Uterus (tissue), 4 donors: ENCODE data around the gene CAMTA1. TPM values are rescaled to one million over a fixed set of nuclear protein-coding genes. Genes with fewer than 3 reads are reported as not detected.

Experiments used
- DNase-seq, 2 donors: peaks; one replicate each; pipeline ENCODE4 v3.0.0-alpha.2; 2019 to 2020
- H3K27ac ChIP-seq, 2 donors: fragments of 200-600 bp; sonication (generic); 1 replicate in 1 of 2; 2 replicates in 1 of 2; pipeline ENCODE4 v1.5.1; 2016 to 2018
- H3K27me3 ChIP-seq, 2 donors: fragments of 200-600 bp; sonication (generic); one replicate each; pipeline ENCODE4 v1.5.1; 2018 to 2019; ENCODE audit warnings: control low read depth in 1 of 2
- H3K36me3 ChIP-seq, 2 donors: fragments of 200-600 bp; sonication (generic); one replicate each; pipeline ENCODE4 v1.5.1; 2019; ENCODE audit warnings: control low read depth in 1 of 2
- H3K4me1 ChIP-seq, 2 donors: fragments of 200-600 bp; sonication (generic); one replicate each; pipeline ENCODE4 v1.5.1; 2018 to 2019; ENCODE audit warnings: control low read depth in 1 of 2
- H3K4me3 ChIP-seq, 2 donors: fragments of 200-600 bp; sonication (generic); 1 replicate in 1 of 2; 2 replicates in 1 of 2; pipeline ENCODE4 v1.5.1; 2018 to 2019; ENCODE audit warnings: mild to moderate bottlenecking in 1 of 2
- H3K9me3 ChIP-seq, 2 donors: fragments of 200-600 bp; sonication (generic); one replicate each; pipeline ENCODE4 v1.5.1; 2019; ENCODE audit warnings: control low read depth in 1 of 2
- CTCF ChIP-seq, 4 experiments: fragments of 200-600 bp in 2 of 4; fragments of 450-650 bp in 2 of 4; sonication (generic) in 2 of 4; IDR thresholded peaks; one replicate each; pipeline ENCODE4 v1.5.1; 2016 to 2019; ENCODE audit warnings: antibody characterized with exemption in 4 of 4, mild to moderate bottlenecking in 2 of 4, moderate library complexity in 1 of 4
- POLR2A ChIP-seq, 2 donors: fragments of 450-650 bp; IDR thresholded peaks; one replicate each; pipeline ENCODE4 v1.6.1; 2016; ENCODE audit warnings: antibody characterized with exemption in 2 of 2, mild to moderate bottlenecking in 1 of 2, moderate library complexity in 1 of 2
- intact Hi-C: fragments of 100-400 bp; cut with DNase I; formaldehyde crosslinking; loops from one replicate; pipeline ENCODE4 v1.15.1; 2023; ENCODE audit warnings: low total_unique reads
- total RNA-seq, 4 donors: library from RNA; depleted of rRNA in 3 of 4; stranded (reverse); fragments of >200 nt in 3 of 4; gene quantifications; one replicate each; pipeline versions ENCODE4 v1.1.0 to v1.2.4, GENCODE V29; 2014 to 2023
- donor health status: DM: yes; HTN: yes; CAD: no.

Gene CAMTA1
- total RNA-seq, 4 donors from 2014 or later: 29.7 to 427 (median 64.8) TPM

DNA sequence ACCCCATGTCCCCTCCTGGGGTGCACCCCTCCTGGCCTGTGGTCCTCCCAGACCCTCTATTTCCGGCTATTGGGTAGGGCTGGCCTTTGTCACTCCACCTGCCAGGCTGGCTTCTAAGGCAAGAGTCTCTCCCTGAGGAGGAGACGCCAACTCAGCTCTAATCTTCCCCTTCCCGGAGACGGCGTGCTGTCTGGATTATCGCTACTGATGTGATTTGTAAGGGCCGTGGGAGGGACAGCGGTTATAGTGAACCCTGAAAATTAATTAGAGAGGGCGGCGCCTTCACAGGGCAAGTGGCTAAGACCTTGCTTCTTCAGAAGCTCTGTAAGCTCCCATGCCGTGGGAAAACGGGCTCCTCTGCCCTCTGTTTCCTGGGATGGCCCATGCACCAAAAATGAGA is 778.9 kb downstream of the CAMTA1 start:
- intact Hi-C loops: no loop called here
- DNase-seq: no peak
- no peak overlapping the region for H3K4me3 ChIP-seq

DNA sequence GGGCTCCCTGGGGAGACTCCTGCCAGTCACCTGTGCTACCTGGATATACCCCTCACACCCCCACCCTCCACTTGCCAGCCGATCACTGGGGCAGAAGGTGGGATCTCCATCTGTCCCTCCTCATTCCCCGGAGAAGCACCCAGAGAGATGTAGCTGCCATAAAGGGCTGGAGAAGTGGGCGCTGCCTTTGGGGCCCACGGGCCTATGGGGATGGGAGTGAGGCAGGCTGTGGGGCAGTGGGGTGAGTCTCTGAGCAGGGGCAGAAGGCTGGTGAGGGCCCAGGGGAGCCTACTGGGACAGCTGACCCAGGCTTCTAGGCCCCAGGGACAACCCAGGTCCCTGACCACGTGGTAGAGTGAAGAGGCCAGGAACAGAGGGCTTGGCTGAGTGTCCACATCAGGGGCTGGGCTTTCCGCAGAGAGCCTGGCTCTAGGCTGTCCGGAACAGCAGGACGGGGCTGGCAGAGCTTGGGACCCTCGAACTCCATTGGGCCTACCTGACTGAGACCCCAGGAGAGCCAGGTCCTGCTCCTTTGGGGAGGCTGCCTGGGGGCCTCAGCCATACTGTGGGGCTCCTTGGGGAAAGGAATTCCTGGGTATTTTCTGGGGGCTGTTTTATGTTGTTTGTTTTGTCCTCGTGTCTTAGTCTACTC is 780.0 kb downstream of the CAMTA1 start:
- Histone ChIP-seq H3K9me3 (no peaks in the 10 kb centered on the region), H3K27ac (no peak overlapping the region), H3K4me1 (no peaks in the 10 kb centered on the region), H3K36me3 (no peaks in the 10 kb centered on the region), H3K4me3 (no peak overlapping the region), H3K27me3 (no peaks in the 10 kb centered on the region)
- intact Hi-C loops: no loop called here
- DNase-seq: no peak
- TF ChIP-seq CTCF (IDR thresholded peaks at IDR 0.05) (no peak), POLR2A (IDR thresholded peaks at IDR 0.05) (no peak)

More for the DNA sequence above, 778.9 kb downstream of the CAMTA1 start:
- Histone ChIP-seq H3K27me3 (no peaks in the 10 kb centered on the region), H3K4me1 (no peaks in the 10 kb centered on the region), H3K27ac (no peak overlapping the region), H3K36me3 (no peaks in the 10 kb centered on the region), H3K9me3 (no peaks in the 10 kb centered on the region)
- no peak for TF ChIP-seq CTCF (IDR thresholded peaks at IDR 0.05)
- no peak for TF ChIP-seq POLR2A (IDR thresholded peaks at IDR 0.05)

- no peak for DNase-seq
- Histone ChIP-seq H3K36me3 (no peaks in the 10 kb centered on the region), H3K9me3 (no peaks in the 10 kb centered on the region), H3K4me1 (no peaks in the 10 kb centered on the region), H3K27me3 (no peaks in the 10 kb centered on the region), H3K4me3 (no peak overlapping the region), H3K27ac (no peak overlapping the region)
- TF ChIP-seq CTCF (IDR thresholded peaks at IDR 0.05): no peak
- no peak for TF ChIP-seq POLR2A (IDR thresholded peaks at IDR 0.05)
- intact Hi-C loops: no loop called here
Measured at GRCh38 chr1:7566417-7567375, 781.4 kb downstream of the CAMTA1 start.

DNA sequence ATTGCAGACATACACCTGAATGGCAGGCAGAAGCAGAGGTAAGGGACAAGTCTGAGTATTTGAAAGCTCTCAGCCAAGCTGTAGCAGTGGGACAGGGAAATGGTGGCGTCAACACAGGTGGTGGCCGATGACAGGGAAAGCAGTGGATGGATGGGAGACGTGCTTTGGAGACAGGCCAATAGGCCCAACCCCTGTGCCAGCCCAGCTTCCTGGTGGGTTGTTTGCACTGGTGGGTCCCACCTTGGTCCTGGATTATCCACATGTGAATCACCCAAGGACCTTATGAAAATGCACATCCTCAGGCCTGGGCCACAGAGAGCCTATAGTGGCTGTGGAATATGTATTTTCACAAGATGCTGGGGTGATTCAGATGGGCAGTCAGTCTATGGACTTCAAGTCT is 782.1 kb downstream of the CAMTA1 start:
- Histone ChIP-seq H3K4me3 (no peak overlapping the region), H3K27me3 (no peaks in the 10 kb centered on the region), H3K4me1 (no peaks in the 10 kb centered on the region), H3K36me3 (no peaks in the 10 kb centered on the region), H3K9me3 (no peaks in the 10 kb centered on the region), H3K27ac (no peak overlapping the region)
- DNase-seq: no peak
- intact Hi-C loops: no loop called here
- TF ChIP-seq CTCF (IDR thresholded peaks at IDR 0.05) (no peak), POLR2A (IDR thresholded peaks at IDR 0.05) (no peak)

DNA sequence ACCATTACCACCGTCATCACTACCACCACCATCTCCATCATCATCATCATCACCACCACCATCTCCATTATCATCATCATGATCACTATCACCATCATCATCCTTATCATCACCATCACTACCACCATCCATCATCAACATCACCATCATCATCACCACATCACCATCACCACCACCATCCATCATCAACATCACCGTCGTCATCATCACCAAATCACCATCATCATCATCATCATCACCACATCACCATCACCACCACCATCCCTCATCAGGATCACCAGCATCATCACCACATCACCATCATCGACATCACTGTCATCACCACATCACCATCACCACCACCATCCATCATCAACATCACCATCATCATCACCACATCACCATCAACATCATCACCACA is 782.8 kb downstream of the CAMTA1 start:
- Histone ChIP-seq H3K4me3 (no peak overlapping the region), H3K4me1 (no peaks in the 10 kb centered on the region), H3K9me3 (no peaks in the 10 kb centered on the region), H3K36me3 (no peaks in the 10 kb centered on the region), H3K27me3 (no peaks in the 10 kb centered on the region), H3K27ac (no peak overlapping the region)
- intact Hi-C loops: no loop called here
- TF ChIP-seq POLR2A (IDR thresholded peaks at IDR 0.05): no peak
- TF ChIP-seq CTCF (IDR thresholded peaks at IDR 0.05): no peak
- no peak for DNase-seq
